Measurements from ENCODE around the gene GTPBP1. TPM values are rescaled to one million over a fixed set of nuclear protein-coding genes. Genes with fewer than 3 reads are reported as not detected.

Gene GTPBP1
- total RNA-seq, 2 experiments from 2014 or later: 51.1 to 95.0 TPM

- H3K27ac ChIP-seq (ENCODE audit: low read depth, low read length, poor library complexity, severe bottlenecking): no peak overlapping the region
- no peak overlapping the region for H3K4me3 ChIP-seq (ENCODE audit: low read depth, low read length, poor library complexity, severe bottlenecking)
- intact Hi-C loops (cut with micrococcal nuclease; ENCODE audit: unreplicated experiment): loop anchor here (2.0 to 5.0 kb wide), 3 partner anchors 89 to 543 kb away; no protein-coding TSS in a partner anchor
- no peaks in the 10 kb centered on the region for H3K79me2 ChIP-seq (ENCODE audit: insufficient read depth, low read depth, low read length)
- no peaks in the 10 kb centered on the region for H3K9me2 ChIP-seq (ENCODE audit: insufficient read depth, low read length)
- POLR2A ChIA-PET: no interaction called here
- H3K4me2 ChIP-seq (ENCODE audit: low read length): no peak overlapping the region
- no peaks in the 10 kb centered on the region for H4K20me1 ChIP-seq (ENCODE audit: insufficient read depth, low read length)
- no TSS peak for BruUV-seq (replicated peaks)
- H2AFZ ChIP-seq (ENCODE audit: low read length): no peak overlapping the region
- no peaks in the 10 kb centered on the region for H3K36me3 ChIP-seq (ENCODE audit: insufficient read depth, low read length)
- no peak for TF ChIP-seq EZH2phosphoT487 (IDR thresholded peaks at IDR 0.05; ENCODE audit: borderline replicate concordance, low read depth, low read length)
- TF ChIP-seq CTCF (conservative IDR thresholded peaks at IDR 0.05; ENCODE audit: low read length): no peak
- H3K4me1 ChIP-seq (ENCODE audit: insufficient read depth, low read length, poor library complexity, severe bottlenecking): no peaks in the 10 kb centered on the region
- CTCF ChIA-PET (ENCODE audit: unreplicated experiment): interaction anchor here (0.6 kb wide), 1 partner anchor 35 kb away, joined by 3 read pairs; no protein-coding TSS in a partner anchor
- H3K9me3 ChIP-seq (ENCODE audit: low read length): no peaks in the 10 kb centered on the region
- no peak for DNase-seq (ENCODE audit: low spot score)
These were observed 62.3 kb downstream of the GTPBP1 start for GRCh38 chr22:38768036-38768435.

GRCh38 chr22:38770257-38770949, 64.7 kb downstream of the GTPBP1 start:
- Histone ChIP-seq H4K20me1 (ENCODE audit: insufficient read depth, low read length) (no peaks in the 10 kb centered on the region), H3K36me3 (ENCODE audit: insufficient read depth, low read length) (no peaks in the 10 kb centered on the region), H3K27ac (ENCODE audit: low read depth, low read length, poor library complexity, severe bottlenecking) (no peak overlapping the region), H3K4me3 (ENCODE audit: low read depth, low read length, poor library complexity, severe bottlenecking) (no peak overlapping the region), H2AFZ (ENCODE audit: low read length) (no peak overlapping the region), H3K9me2 (ENCODE audit: insufficient read depth, low read length) (no peaks in the 10 kb centered on the region), H3K4me1 (ENCODE audit: insufficient read depth, low read length, poor library complexity, severe bottlenecking) (no peaks in the 10 kb centered on the region), H3K9me3 (ENCODE audit: low read length) (no peaks in the 10 kb centered on the region), H3K4me2 (ENCODE audit: low read length) (no peak overlapping the region), H3K79me2 (ENCODE audit: insufficient read depth, low read depth, low read length) (no peaks in the 10 kb centered on the region)
- POLR2A ChIA-PET: no interaction called here
- TF ChIP-seq CTCF (conservative IDR thresholded peaks at IDR 0.05; ENCODE audit: low read length) (no peak), EZH2phosphoT487 (IDR thresholded peaks at IDR 0.05; ENCODE audit: borderline replicate concordance, low read depth, low read length) (no peak)
- CTCF ChIA-PET (ENCODE audit: unreplicated experiment): interaction anchor here (1.5 kb wide), 1 partner anchor 12 kb away, joined by 8 read pairs; no protein-coding TSS in a partner anchor
- no peak for DNase-seq (ENCODE audit: low spot score)
- BruUV-seq (replicated peaks): no TSS peak
- intact Hi-C loops (cut with micrococcal nuclease; ENCODE audit: unreplicated experiment): no loop called here

- no peak overlapping the region for H3K27ac ChIP-seq (ENCODE audit: low read depth, low read length, poor library complexity, severe bottlenecking)
- no TSS peak for BruUV-seq (replicated peaks)
- ChIA-PET CTCF (ENCODE audit: unreplicated experiment) (no interaction called here), POLR2A (interaction anchor here (0.6 kb wide), 1 partner anchor 61 kb away, joined by 7 read pairs; no protein-coding TSS in a partner anchor)
- H3K9me3 ChIP-seq (ENCODE audit: low read length): no peaks in the 10 kb centered on the region
- no peaks in the 10 kb centered on the region for H4K20me1 ChIP-seq (ENCODE audit: insufficient read depth, low read length)
- no peak overlapping the region for H2AFZ ChIP-seq (ENCODE audit: low read length)
- H3K4me3 ChIP-seq (ENCODE audit: low read depth, low read length, poor library complexity, severe bottlenecking): no peak overlapping the region
- no peaks in the 10 kb centered on the region for H3K4me1 ChIP-seq (ENCODE audit: insufficient read depth, low read length, poor library complexity, severe bottlenecking)
- intact Hi-C loops (cut with micrococcal nuclease; ENCODE audit: unreplicated experiment): no loop called here
- no peak overlapping the region for H3K4me2 ChIP-seq (ENCODE audit: low read length)
- H3K9me2 ChIP-seq (ENCODE audit: insufficient read depth, low read length): no peaks in the 10 kb centered on the region
- no peaks in the 10 kb centered on the region for H3K79me2 ChIP-seq (ENCODE audit: insufficient read depth, low read depth, low read length)
- TF ChIP-seq EZH2phosphoT487 (IDR thresholded peaks at IDR 0.05; ENCODE audit: borderline replicate concordance, low read depth, low read length): no peak
- no peak for TF ChIP-seq CTCF (conservative IDR thresholded peaks at IDR 0.05; ENCODE audit: low read length)
- no peak for DNase-seq (ENCODE audit: low spot score)
- no peaks in the 10 kb centered on the region for H3K36me3 ChIP-seq (ENCODE audit: insufficient read depth, low read length)
These were observed 66.8 kb downstream of the GTPBP1 start for GRCh38 chr22:38772623-38772873.
